H9 (cell line): ENCODE measurements around the gene WWC1. TPM values are rescaled to one million over a fixed set of nuclear protein-coding genes. Genes with fewer than 3 reads are reported as not detected.
A peak's percentile ranks its signal among the peaks of the same experiment; 100 is the strongest.

Experiments used
- DNase-seq: peaks from one replicate; pipeline ENCODE4 v3.0.0-alpha.2; 2017
- H2AFZ ChIP-seq: one replicate; pipeline ENCODE4 v1.6.1; 2013; ENCODE audit warnings: mild to moderate bottlenecking, low read length, control low read depth, moderate library complexity
- H2AK5ac ChIP-seq: 2 replicates; pipeline ENCODE4 v1.6.1; 2013; ENCODE audit warnings: low read length, control low read depth, mixed read lengths; ENCODE audit not compliant: insufficient read length
- H2BK120ac ChIP-seq: one replicate; pipeline ENCODE4 v1.6.1; 2013; ENCODE audit warnings: low read depth, mild to moderate bottlenecking, low read length, control low read depth, inconsistent platforms; ENCODE audit not compliant: poor library complexity, severe bottlenecking
- H2BK12ac ChIP-seq: 2 replicates; pipeline ENCODE4 v1.6.1; 2013; ENCODE audit warnings: low read length, control low read depth, mixed read lengths, low read depth; ENCODE audit not compliant: insufficient read length
- H2BK15ac ChIP-seq: 2 replicates; pipeline ENCODE4 v1.6.1; 2013; ENCODE audit warnings: low read depth, low read length, control low read depth
- H2BK20ac ChIP-seq: one replicate; pipeline ENCODE4 v1.6.1; 2013; ENCODE audit warnings: low read depth, mild to moderate bottlenecking, low read length, control low read depth, inconsistent platforms; ENCODE audit not compliant: poor library complexity, severe bottlenecking
- H2BK5ac ChIP-seq: 2 replicates; pipeline ENCODE4 v1.6.1; 2013; ENCODE audit warnings: low read length, control low read depth, mixed read lengths; ENCODE audit not compliant: insufficient read length
- H3K14ac ChIP-seq: 2 replicates; pipeline ENCODE4 v1.6.1; 2013; ENCODE audit warnings: low read length, control low read depth; ENCODE audit not compliant: insufficient read depth
- H3K18ac ChIP-seq: 2 replicates; pipeline ENCODE4 v1.6.1; 2013; ENCODE audit warnings: low read depth, mild to moderate bottlenecking, mixed read lengths, low read length, control low read depth; ENCODE audit not compliant: insufficient read length
- H3K23ac ChIP-seq: 2 replicates; pipeline ENCODE4 v1.6.1; 2013; ENCODE audit warnings: low read length, control low read depth, mixed read lengths, low read depth; ENCODE audit not compliant: insufficient read length
- H3K23me2 ChIP-seq: 2 replicates; pipeline ENCODE4 v1.6.1; 2013; ENCODE audit warnings: low read depth, mild to moderate bottlenecking, mixed read lengths, low read length, control low read depth; ENCODE audit not compliant: insufficient read length, poor library complexity, severe bottlenecking
- H3K27ac ChIP-seq: 2 replicates; pipeline ENCODE4 v1.5.1; 2013; ENCODE audit warnings: low read length, control low read depth, mixed read lengths, low read depth; ENCODE audit not compliant: insufficient read length
- H3K27me3 ChIP-seq: 2 replicates; pipeline ENCODE4 v1.6.1; 2013; ENCODE audit warnings: low read length, control low read depth, inconsistent platforms; ENCODE audit not compliant: insufficient read depth
- H3K4ac ChIP-seq: 2 replicates; pipeline ENCODE4 v1.6.1; 2013; ENCODE audit warnings: low read depth, mild to moderate bottlenecking, control low read depth, inconsistent platforms, low read length, moderate library complexity
- H3K4me1 ChIP-seq: 2 replicates; pipeline ENCODE4 v1.6.1; 2013; ENCODE audit warnings: low read length, control low read depth, inconsistent platforms; ENCODE audit not compliant: insufficient read depth
- H3K4me2 ChIP-seq: 2 replicates; pipeline ENCODE4 v1.6.1; 2013; ENCODE audit warnings: low read length, control low read depth, mixed read lengths; ENCODE audit not compliant: insufficient read length, insufficient read depth
- H3K56ac ChIP-seq: 2 replicates; pipeline ENCODE4 v1.6.1; 2013; ENCODE audit warnings: low read depth, mild to moderate bottlenecking, mixed read lengths, low read length, control low read depth; ENCODE audit not compliant: insufficient read length
- H3K79me1 ChIP-seq: 2 replicates; pipeline ENCODE4 v1.6.1; 2013; ENCODE audit warnings: low read depth, mild to moderate bottlenecking, moderate library complexity, low read length, control low read depth, inconsistent platforms; ENCODE audit not compliant: insufficient read depth, poor library complexity, severe bottlenecking
- H3K79me2 ChIP-seq: 2 replicates; pipeline ENCODE4 v1.6.1; 2013; ENCODE audit warnings: low read length, control low read depth, inconsistent platforms; ENCODE audit not compliant: insufficient read depth
- H3K9ac ChIP-seq: 2 replicates; pipeline ENCODE4 v1.6.1; 2013; ENCODE audit warnings: low read length, control low read depth, mixed read lengths; ENCODE audit not compliant: insufficient read length; ENCODE audit errors: extremely low read depth
- H3K9me3 ChIP-seq: one replicate; pipeline ENCODE4 v1.6.1; 2013; ENCODE audit warnings: low read depth, low read length, inconsistent platforms; ENCODE audit not compliant: control insufficient read depth
- H3T11ph ChIP-seq: one replicate; pipeline ENCODE4 v1.6.1; 2013; ENCODE audit warnings: mild to moderate bottlenecking, low read length, control low read depth, inconsistent platforms
- H4K20me1 ChIP-seq: one replicate; pipeline ENCODE4 v1.6.1; 2013; ENCODE audit not compliant: control insufficient read depth, insufficient read length, insufficient read depth
- H4K5ac ChIP-seq: 2 replicates; pipeline ENCODE4 v1.6.1; 2013; ENCODE audit warnings: low read depth, mild to moderate bottlenecking, mixed read lengths, low read length, control low read depth; ENCODE audit not compliant: insufficient read length
- H4K8ac ChIP-seq: replicated peaks from 2 replicates; pipeline ENCODE4 v1.6.1; 2013; ENCODE audit warnings: low read length, control low read depth, mixed read lengths, low read depth; ENCODE audit not compliant: insufficient read length
- H4K91ac ChIP-seq: 2 replicates; pipeline ENCODE4 v1.6.1; 2013; ENCODE audit warnings: low read depth, mild to moderate bottlenecking, moderate library complexity, mixed read lengths, low read length, control low read depth; ENCODE audit not compliant: insufficient read length
- H3K27ac Mint-ChIP-seq, 3 experiments: 2 replicates in 2 of 3; 3 replicates in 1 of 3; pipeline ENCODE4 v1.8.0; 2020 to 2021; ENCODE audit warnings: mixed read lengths in 3 of 3, mild to moderate bottlenecking in 1 of 3, moderate library complexity in 1 of 3
- H3K27me3 Mint-ChIP-seq: 2 replicates; pipeline ENCODE4 v1.8.0; 2021; ENCODE audit warnings: low read depth, mild to moderate bottlenecking, moderate library complexity, mixed read lengths
- H3K36me3 Mint-ChIP-seq, 3 experiments: 2 replicates in 2 of 3; 3 replicates in 1 of 3; pipeline ENCODE4 v1.8.0; 2020 to 2021; ENCODE audit warnings: low read depth in 3 of 3, mixed read lengths in 3 of 3; ENCODE audit not compliant: insufficient read depth in 1 of 3
- H3K4me1 Mint-ChIP-seq, 2 experiments: 2 replicates each; pipeline ENCODE4 v1.8.0; 2020; ENCODE audit warnings: mixed read lengths in 2 of 2
- H3K4me3 Mint-ChIP-seq, 2 experiments: 2 replicates in 1 of 2; 3 replicates in 1 of 2; pipeline ENCODE4 v1.8.0; 2020 to 2021; ENCODE audit warnings: mild to moderate bottlenecking in 2 of 2, mixed read lengths in 2 of 2, moderate library complexity in 1 of 2
- H3K9me3 Mint-ChIP-seq, 2 experiments: 2 replicates in 1 of 2; 3 replicates in 1 of 2; pipeline ENCODE4 v1.8.0; 2020; ENCODE audit warnings: mild to moderate bottlenecking in 2 of 2, mixed read lengths in 2 of 2, moderate library complexity in 1 of 2
- WGBS: extraction: QIAGEN DNeasy Blood & Tissue Kit; methylation state at CpG from one replicate; pipeline ENCODE4 v1.1.7; 2013; ENCODE audit warnings: missing lambda C conversion rate, low lambda C conversion rate, mixed read lengths; ENCODE audit not compliant: insufficient read length; ENCODE audit errors: extremely low coverage; 5-methylcytosine and 5-hydroxymethylcytosine counted together
- total RNA-seq: library from RNA; stranded (reverse); gene quantifications from 2 replicates; pipeline ENCODE4 v1.2.1, GENCODE V29; 2021
- TF ChIP-seq, protein P1 (sequence below): fragments of 200-600 bp; sonication (generic); conservative IDR thresholded peaks from 3 replicates; pipeline ENCODE4 v1.8.0; 2021; ENCODE audit warnings: antibody characterized with exemption, mild to moderate bottlenecking

Gene WWC1
- total RNA-seq, 1 experiment from 2014 or later = 28.2 TPM

DNA sequence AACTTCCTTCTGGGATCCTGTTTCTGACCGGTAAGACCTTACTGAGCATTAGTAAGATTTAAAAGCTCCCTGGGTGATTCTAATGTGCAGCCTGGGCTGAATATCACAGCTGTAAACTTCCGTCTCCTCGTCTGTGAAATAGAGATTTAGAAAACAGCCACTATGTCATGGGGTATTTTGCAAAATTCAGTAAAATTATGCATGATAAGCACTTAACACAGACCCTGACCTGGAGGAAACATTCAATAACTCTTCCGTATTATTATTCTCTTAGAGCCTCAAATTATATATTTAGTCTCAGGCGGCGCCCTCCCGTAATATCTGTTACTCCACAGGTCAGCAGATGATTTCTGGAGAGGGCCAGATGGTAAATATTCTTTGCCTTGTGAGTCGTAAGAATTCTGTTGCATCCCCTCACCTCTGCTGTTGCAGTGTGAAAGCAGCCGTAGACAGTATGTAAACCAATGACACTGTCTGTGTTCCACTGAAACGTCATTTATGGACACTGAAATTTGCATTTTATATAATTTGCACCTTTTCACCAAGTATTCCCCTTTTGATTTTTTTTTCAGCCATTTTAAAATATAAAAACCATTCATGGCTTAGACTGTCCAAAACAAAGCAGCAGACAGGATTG, 155.7 kb downstream of the WWC1 start:
- Histone ChIP-seq H2BK5ac (no peak overlapping the region), H3K9me3 (no peaks in the 10 kb centered on the region), H4K20me1 (no peaks in the 10 kb centered on the region), H2AK5ac (no peak overlapping the region), H3K27me3 (no peaks in the 10 kb centered on the region), H2AFZ (no peak overlapping the region), H3K27ac (no peak overlapping the region), H4K5ac (no peak overlapping the region), H2BK15ac (no peak overlapping the region), H3K79me2 (no peaks in the 10 kb centered on the region), H3K23ac (no peak overlapping the region), H2BK120ac (no peak overlapping the region), H2BK12ac (no peak overlapping the region), H3T11ph (no peak overlapping the region), H2BK20ac (no peak overlapping the region), H3K79me1 (no peaks in the 10 kb centered on the region), H3K4ac (no peak overlapping the region), H3K18ac (no peak overlapping the region), H3K4me2 (no peak overlapping the region), H3K23me2 (no peaks in the 10 kb centered on the region), H3K9ac (no peak overlapping the region), H3K4me1 (no peaks in the 10 kb centered on the region), H4K8ac (no peak overlapping the region), H4K91ac (no peak overlapping the region), H3K56ac (no peak overlapping the region), H3K14ac (no peak overlapping the region)
- Mint-ChIP-seq H3K4me1 (no peaks in the 10 kb centered on the region), H3K9me3 (no peaks in the 10 kb centered on the region), H3K27me3 (no peaks in the 10 kb centered on the region; the same call in 1 of the 2 replicates), H3K27ac (peak overlapping the region in 1 of 3 experiments; percentile 15; a peak in 1 of 7 replicates), H3K36me3 (peaks cover 11 to 35% (median 35%) of the 10 kb centered on the region in 3 experiments; a peak in 6 of 7 replicates), H3K4me3 (no peak overlapping the region)
- no peak for DNase-seq
- TF ChIP-seq, protein P1, sequence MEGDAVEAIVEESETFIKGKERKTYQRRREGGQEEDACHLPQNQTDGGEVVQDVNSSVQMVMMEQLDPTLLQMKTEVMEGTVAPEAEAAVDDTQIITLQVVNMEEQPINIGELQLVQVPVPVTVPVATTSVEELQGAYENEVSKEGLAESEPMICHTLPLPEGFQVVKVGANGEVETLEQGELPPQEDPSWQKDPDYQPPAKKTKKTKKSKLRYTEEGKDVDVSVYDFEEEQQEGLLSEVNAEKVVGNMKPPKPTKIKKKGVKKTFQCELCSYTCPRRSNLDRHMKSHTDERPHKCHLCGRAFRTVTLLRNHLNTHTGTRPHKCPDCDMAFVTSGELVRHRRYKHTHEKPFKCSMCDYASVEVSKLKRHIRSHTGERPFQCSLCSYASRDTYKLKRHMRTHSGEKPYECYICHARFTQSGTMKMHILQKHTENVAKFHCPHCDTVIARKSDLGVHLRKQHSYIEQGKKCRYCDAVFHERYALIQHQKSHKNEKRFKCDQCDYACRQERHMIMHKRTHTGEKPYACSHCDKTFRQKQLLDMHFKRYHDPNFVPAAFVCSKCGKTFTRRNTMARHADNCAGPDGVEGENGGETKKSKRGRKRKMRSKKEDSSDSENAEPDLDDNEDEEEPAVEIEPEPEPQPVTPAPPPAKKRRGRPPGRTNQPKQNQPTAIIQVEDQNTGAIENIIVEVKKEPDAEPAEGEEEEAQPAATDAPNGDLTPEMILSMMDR = no peak
- WGBS = no CpG with 5 or more reads among the region's 10 CpGs
